NCI-H226 (cell line): ENCODE measurements around the gene UBXN4.

Source experiments
- DNase-seq: peaks from one replicate; pipeline ENCODE4 v3.0.0-alpha.2; 2015

UBXN4 gene

DNA sequence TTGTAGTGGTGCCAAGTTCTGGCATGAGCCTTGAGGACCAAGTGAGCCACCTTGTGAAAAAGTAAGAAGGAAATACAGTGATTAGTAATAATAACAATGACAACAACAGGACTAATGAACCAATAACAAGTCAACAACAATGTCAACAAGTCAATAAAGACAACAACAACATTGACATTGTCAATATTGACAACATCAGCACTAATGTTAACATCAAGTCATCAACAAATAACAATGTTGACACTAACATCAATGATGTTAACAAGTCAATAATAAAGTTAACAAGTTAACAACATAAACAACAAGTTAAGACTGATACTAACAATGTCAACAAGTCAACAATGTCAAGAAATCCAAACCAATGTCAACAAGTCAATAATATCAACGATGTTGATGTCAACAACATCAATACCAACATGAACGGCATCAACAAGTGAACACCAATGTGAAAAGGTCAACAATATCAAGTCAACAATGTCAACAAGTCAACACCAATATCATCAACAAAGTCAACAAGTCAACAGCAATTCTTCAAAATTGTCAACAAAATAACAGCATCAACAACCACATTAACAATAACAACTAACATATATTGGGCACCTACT is 71.4 kb downstream of the UBXN4 start:
- no peak for DNase-seq

DNA sequence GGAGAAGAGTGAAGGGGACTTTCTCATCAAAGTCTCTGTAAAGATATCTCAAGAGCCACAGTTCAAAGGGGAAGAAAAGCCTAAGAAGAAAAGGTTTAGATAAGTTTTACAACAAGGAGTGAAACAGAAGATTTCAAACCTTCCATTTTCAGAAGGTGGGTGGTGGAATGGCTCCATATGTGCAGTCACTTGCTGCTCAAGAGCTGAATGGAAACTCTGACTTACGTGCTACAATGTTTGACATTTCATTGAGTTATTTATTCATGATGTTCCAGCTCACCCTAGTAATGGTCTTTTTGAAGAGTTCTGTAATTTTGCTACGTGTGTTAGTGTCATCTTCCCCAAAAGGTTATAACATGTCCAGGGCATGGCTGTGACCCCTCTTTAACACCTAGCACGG is 73.6 kb downstream of the UBXN4 start:
- DNase-seq, result no peak

DNA sequence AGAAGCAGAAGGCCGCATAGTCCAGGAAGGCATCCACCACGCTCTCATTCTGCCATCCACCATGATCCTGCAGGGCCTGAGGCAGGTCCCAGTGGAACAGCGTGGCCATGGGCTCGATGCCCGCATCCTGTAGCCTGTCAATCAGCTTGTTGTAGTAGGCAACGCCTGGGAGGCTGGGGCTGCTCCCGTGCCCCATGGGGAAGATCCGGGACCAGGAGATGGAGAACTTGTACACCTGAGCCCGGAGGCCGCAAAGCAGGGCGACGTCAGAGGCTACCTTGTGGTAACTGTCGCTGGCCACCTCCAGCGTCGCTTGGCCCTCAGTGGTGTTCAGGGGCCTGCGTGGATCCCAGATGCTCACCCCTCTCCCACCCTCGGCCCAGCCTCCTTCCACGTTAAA is 75.8 kb downstream of the UBXN4 start:
- DNase-seq, result no peak

DNA sequence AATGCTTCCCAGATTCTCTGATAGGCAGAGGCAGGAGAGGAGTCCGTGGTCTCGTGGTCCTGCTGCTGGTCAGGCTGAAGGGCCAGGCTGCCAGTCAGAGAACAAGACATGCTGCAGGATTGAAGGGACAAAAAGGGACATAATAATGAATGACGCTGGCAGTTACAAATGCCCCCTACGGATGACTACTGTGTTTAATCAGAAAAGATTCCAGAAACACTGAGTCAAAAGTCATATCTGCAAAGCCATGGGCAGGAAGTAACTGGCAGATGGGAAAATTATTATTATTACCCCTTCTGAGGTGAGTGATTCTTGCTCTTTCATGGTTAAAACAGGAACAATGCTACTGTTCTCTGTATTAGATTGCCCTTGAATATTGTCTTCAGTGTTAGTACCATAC is 76.3 kb downstream of the UBXN4 start:
- no peak for DNase-seq

DNA sequence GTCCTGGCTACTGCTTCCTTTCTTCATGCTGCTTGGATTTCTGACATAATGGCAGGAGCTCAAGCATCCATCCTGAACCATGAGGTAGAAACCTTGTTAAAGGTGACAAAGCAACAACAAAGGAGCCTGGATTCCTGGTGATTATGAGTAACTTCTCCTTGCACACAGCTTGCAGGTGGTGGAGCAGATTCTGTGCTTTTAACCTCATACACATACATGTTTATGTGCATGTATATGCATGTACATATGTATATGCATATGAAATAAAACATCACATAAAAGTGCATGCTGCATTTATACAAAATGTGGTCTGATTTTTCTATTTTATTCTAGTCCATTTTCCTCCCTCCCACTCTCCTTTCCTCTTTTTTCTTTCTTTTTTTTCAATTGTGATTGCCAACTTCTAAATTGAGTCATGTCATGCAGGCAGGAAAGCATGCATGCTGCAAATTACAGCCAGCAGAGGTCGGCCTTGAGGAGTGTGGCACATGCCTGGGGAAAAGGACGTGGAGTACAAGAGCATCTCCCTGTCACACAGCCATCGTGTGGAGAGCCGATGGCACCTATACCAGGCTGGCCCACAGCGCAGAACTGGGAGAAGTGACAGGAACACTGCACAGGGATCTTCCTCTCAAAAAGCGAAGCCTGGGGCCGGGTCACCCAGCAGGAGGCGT is 77.4 kb downstream of the UBXN4 start:
- DNase-seq, result no peak

DNA sequence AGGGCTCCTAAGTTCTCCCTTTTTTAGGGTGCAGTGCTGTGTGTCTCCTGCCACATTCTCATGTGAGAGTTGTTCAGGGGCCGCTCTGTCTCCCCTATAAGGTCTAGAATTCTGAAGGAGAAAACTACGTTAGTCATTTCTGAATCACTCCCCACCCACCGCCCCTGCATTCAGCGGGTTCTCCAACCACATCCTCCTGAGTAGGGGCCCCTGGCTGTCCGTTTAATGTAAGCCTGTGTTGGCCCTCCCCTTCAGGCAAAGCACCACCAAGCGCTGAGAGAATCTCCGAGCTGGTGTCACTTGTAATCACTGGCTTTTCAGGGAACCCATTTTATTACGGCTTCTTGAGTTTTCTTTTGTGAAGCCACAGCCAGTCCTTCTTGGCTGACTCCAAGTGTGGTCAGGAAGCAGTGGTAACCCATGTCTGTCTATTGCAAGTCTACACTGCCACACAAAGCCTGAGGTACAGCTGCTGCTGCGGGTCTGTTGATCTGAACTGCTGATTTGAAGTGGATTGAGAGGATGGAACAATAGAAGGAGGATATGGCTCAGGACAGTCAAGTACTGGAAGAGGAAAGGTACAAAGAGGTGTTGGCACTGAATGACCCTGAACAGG is 78.5 kb downstream of the UBXN4 start:
- DNase-seq, result no peak

DNA sequence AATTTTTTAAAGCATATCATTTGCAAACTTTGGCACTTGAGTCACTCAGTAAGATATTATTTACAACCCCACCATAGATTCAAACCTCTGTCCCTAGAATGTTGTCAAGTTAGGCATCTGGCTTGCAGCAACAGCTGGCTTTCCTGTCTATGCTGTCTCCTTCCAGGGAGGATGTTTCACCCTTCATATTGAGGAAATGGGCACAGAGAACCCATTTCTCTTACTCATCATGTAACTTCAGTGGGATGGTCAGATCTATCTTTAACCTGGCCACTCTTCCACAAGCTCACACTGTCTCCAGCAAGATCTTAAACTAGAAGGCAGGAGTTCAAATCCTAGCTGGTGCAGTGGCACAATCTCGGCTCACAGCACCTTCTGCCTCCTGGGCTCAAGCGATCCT is 79.5 kb downstream of the UBXN4 start:
- no peak for DNase-seq

DNA sequence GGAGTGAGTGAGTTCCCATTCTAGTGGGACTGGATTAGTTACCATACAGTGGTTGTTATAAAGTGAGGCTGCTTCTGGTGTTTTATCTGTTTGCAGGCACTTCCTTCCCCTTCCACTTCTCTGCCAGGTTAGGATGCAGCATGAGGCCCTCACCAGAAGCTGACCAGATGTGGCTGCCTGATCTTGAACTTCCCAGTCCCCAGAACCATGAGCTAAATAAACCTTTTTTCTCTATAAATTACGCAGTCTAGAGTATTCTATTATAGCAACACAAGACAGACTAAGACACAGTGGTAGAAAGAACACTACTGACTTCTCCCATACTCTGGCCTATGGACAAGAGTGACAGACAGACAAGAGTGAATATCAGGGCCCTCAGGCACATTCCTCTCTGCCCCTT is 81.2 kb downstream of the UBXN4 start:
- DNase-seq, result no peak

DNA sequence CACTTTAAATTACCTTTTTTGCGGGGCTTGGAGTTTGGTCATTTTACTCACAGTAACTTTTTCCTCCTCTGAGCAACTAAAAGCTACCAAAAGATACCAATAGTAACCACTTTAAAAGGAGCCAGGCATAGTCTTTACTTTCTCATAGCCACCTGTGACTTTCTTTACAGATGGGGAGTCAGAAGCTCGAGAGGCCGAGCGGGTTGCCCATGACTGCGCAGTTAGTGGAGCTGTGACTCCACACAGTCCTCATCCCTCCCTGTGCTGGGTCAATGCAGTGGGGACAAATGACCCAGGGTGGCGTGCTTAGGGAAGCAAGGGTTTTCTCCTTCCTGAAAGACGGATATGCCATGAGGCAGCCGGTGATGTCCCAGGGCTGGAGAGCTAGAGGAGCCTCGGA is 83.5 kb downstream of the UBXN4 start:
- DNase-seq, result no peak

DNA sequence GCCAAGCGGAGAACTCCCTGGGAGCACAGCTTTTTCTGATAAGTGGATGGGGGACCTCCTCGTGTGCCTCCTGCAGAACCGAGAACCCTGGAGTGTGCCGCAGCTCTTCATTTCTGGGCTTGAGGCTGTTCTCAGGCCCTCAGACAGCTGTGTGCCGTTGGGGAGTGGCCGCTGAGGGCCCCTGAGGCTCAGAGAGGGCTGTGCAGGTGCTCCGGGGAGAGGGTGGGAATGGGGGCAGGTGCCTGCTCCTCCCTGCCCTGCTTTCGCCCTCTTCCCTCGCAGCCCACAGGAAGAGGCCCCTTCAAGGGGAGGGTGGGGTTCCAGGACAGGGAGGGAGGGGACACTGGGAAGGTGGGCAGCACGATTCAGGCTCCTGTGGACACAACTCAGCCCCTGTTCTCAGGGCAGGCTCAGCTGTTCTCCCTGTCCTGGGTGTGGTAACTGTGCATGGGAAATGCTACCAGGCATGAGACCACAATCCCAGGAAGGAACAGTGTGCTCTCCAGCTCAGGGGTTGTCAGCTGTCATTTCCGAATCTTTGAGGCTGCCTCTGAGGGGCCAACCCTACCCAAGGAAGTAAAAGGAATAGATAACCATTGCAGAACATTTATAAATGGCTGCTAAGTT is 84.0 kb downstream of the UBXN4 start:
- DNase-seq, result no peak

DNA sequence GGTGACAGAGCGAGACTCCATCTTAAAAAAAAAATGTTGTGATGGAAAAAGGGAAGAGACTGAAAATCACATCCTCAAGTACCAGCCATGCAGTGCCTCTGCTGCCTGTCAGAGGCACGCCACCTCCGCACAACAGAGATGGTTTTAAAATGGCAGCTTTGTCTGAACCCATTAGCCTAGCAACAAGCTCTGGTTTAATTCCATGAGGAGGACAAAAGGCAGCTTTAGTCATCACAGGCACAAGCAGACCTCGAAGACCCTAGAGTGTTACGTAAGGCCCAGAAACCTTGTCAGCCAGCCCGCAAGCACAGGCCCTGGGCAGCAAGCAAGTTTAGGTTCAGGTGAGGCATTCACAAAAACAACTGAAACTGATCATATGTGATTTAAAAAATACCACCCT is 84.9 kb downstream of the UBXN4 start:
- DNase-seq, result no peak

DNA sequence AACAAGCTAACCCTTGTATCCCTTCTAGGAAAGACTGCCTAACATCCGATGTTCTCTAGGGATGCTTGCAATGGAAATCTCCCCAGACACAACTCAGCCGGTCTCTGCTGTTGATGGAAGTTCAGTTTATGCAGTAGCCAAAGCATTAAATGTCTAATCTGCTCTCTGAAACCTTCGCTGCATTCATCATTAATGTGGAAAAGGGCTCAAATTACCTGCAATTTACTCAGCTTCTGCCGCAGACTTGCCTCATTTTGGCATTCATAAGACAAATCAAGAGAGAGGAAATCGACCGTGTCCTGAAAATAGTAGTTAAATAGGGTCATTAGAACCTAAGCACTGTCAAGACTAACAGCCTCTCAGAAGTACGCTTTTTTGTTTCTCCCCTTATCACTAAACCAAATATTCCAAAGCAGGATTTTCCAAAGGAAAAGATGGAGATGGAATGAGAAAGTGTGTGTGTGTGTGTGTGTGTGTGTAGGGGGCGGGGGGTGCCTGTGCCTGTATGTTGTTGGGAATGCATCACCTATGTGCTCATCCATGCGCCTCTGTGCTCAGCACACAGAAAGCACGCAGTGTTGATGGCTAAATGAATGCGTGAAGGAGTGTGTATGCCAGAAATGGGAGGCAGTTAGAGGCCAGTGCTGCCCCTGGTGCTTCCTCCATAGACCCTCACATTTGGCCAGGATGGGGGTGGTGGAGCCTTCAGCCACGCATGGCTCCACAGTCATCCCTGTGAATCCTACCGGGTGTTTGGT is 87.9 kb downstream of the UBXN4 start:
- no peak for DNase-seq

DNA sequence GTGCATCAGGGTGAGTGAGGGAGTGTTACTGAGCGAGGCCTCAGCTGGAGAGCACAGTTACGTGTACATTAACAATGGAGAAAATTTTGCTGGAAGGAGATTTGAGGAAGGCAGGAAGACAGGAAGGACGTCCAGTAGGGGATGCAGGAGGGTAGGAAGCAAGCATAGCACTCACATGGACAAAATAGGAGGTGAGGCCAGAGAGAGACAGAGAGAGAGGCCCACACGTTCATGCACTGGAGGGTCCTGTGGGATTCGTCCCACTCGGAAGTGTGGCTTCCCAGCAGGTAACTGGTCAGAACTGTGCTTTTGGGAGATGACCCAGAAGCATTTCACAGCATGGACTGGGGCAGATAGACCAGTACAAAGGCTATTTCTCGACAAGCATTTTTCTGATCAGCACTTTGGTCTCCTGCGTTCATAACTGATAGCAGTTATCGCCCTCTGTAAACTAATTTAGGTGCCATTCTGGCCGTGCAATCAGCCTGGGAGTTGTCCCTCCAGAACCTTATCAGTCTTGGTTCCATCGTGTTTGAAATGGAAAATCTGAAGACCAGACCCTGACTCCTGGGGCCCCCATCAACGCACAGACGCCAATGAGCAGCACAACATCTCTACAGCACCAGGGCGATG is 89.6 kb downstream of the UBXN4 start:
- DNase-seq, result no peak

DNA sequence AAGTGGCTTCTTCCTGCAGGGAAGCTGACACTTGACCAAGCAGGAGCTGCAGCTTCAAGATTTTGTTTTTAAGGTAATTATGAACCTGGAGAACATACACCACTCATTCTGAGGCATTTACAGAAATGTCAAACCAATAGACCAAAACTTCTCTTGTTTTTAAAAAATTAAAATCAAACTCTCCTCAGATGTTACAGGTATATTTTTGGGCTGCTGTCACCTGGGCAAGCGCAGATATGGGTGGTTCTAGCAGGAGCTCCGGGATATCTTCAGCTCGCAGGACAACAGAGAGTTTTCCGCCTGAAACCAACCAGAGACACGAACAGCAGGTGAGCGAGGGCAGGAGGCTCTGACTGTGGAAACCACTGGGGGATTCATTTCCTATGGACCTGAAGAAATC is 91.2 kb downstream of the UBXN4 start:
- DNase-seq, result no peak
